Activated T-helper 1 cell treated with anti-CD3 and anti-CD28 coated beads, Interleukin-12 subunit alpha, Interleukin-12 subunit beta, Interleukin-2, Interleukin-4 antibody, amounts not matched to agents 30 ng/mL and 10 ng/mL and 1 ng/mL, durations not matched to agents 14 hours and 24 hours and 36 hours (primary cell): Measurements from ENCODE around the gene ADIPOR1. TPM values are rescaled to one million over a fixed set of nuclear protein-coding genes. Genes with fewer than 3 reads are reported as not detected.

Source experiments
- DNase-seq: peaks from one replicate; pipeline ENCODE4 v3.0.0; 2021; ENCODE audit warnings: low spot score
- H3K27ac Mint-ChIP-seq: one replicate; pipeline ENCODE4 v1.8.0; 2021; ENCODE audit warnings: mild to moderate bottlenecking, mixed read lengths
- H3K27me3 Mint-ChIP-seq: one replicate; pipeline ENCODE4 v1.8.0; 2022; ENCODE audit warnings: mild to moderate bottlenecking, moderate library complexity, mixed read lengths; ENCODE audit not compliant: insufficient read depth
- H3K36me3 Mint-ChIP-seq: one replicate; pipeline ENCODE4 v1.8.0; 2021; ENCODE audit warnings: low read depth, mixed read lengths
- H3K4me1 Mint-ChIP-seq: one replicate; pipeline ENCODE4 v1.8.0; 2021; ENCODE audit warnings: low read depth, mixed read lengths
- H3K4me3 Mint-ChIP-seq: one replicate; pipeline ENCODE4 v1.8.0; 2021; ENCODE audit warnings: mild to moderate bottlenecking, moderate library complexity, mixed read lengths
- H3K9me3 Mint-ChIP-seq: one replicate; pipeline ENCODE4 v1.8.0; 2021; ENCODE audit warnings: mixed read lengths
- intact Hi-C: fragments of 100-400 bp; cut with micrococcal nuclease; formaldehyde crosslinking; loops from one replicate; pipeline ENCODE4 v1.15.1; 2024
- total RNA-seq: library from RNA; stranded (reverse); gene quantifications from 2 replicates; pipeline ENCODE4 v1.2.3, GENCODE V29; 2022

ADIPOR1 gene
- total RNA-seq, 1 donor from 2014 or later = 88.7 TPM

DNA sequence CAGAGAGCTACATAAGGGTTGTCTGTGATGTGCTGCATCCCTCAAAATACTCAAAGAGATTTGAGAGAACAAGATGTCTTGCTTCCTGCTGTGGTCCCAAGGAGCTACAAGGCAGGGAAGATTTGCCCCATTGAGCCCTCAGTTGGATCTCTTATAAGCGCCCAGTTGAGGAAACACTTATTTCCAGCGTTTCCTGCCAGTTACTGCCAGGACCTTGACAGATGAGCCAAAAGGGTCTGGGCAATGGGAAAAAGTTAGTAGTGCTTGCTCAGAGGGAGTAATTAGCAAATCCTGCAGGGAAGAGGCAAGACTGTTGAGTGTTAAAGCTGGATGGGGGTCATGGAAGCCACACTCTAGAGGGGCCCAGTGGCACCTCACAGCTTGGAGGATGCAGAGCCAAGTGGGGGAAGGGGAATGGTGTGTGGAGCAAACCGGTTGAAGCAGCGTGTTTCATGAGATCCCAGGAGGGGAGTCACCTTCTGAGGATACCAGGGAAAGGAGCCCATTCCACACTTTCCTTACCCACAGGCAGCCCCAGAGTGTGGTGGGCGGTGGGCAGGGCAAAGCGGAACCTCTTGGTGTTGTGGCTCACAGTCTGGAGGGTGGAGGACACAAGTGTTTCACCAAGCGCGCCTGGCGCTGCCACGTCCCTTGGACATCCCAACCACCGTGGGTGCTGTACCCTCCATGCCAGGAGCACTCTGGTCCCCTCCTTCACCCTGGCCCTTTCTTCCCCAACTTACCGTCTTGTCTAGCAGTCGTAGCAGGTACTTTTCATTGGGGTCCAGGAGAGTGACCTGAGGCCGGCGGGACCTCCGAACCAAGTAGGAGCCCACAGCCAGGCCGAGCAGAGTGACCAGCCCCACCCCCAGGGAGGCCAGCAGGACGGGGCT is 8.1 kb upstream of the ADIPOR1 start:
- DNase-seq = no peak
- Mint-ChIP-seq H3K9me3 (no peaks in the 10 kb centered on the region), H3K27ac (peak overlapping the region; percentile 37), H3K4me3 (peak overlapping the region; percentile 87), H3K4me1 (peaks cover 35% of the 10 kb centered on the region), H3K36me3 (peaks cover 14% of the 10 kb centered on the region), H3K27me3 (peaks cover 3% of the 10 kb centered on the region)
- intact Hi-C loops = no loop called here

DNA sequence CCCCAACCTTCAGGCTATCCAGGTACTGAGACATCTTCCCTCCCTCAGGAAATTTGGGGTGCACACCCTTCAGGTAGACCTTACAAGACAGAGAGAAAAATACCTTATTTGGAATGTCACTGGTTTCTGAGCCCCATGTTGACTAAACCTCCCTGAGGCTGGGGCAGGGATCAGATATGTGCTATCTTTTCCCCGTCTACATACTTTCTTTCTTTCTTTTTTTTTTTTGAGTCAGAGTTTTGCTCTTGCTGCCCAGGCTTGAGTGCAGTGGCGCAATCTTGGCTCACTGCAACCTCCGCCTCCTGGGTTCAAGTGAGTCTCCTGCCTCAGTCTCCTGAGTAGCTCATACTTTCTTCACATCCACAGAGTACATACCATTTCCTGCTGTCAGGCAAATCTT is 7.3 kb upstream of the ADIPOR1 start:
- no peaks in the 10 kb centered on the region for H3K9me3 Mint-ChIP-seq
- H3K4me1 Mint-ChIP-seq = peaks cover 35% of the 10 kb centered on the region
- H3K27ac Mint-ChIP-seq = no peak overlapping the region
- DNase-seq = no peak
- peaks cover 3% of the 10 kb centered on the region for H3K27me3 Mint-ChIP-seq
- peaks cover 14% of the 10 kb centered on the region for H3K36me3 Mint-ChIP-seq
- H3K4me3 Mint-ChIP-seq = peak overlapping the region; percentile 87
- intact Hi-C loops = no loop called here

DNA sequence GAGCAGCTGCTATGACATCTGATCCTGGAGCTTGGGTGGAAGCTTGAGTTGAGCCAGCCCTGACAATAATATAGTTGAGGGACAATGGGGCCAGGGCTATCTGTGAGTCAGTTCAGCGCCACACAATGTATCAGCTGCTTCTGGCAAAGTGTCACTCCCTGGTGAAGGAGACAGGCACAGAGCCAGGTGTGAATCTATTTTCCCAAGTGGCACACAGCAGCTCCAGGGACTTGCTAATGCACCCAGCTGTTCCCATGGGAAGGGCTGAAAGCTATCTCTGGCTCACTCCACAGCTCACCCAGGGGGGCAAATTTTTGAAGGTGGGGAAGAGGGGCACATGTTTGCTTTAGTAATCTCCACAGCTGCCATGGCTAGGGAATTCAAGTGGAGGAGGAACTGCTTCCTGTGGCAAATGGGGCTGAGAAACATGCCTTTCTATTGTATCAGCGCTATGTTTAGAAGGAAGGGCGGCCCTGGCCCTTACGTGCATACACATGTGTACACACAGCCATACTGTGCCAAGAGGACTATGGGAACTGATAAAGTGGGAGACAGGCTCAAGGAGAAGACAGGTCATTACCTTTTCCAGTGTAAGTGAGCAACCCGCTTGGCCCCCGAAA is 6.8 kb upstream of the ADIPOR1 start:
- Mint-ChIP-seq H3K36me3 (peaks cover 14% of the 10 kb centered on the region), H3K27ac (peak overlapping the region; percentile 8), H3K9me3 (no peaks in the 10 kb centered on the region), H3K4me1 (peaks cover 35% of the 10 kb centered on the region), H3K4me3 (peak overlapping the region; percentile 87), H3K27me3 (peaks cover 2% of the 10 kb centered on the region)
- intact Hi-C loops = no loop called here
- no peak for DNase-seq

DNA sequence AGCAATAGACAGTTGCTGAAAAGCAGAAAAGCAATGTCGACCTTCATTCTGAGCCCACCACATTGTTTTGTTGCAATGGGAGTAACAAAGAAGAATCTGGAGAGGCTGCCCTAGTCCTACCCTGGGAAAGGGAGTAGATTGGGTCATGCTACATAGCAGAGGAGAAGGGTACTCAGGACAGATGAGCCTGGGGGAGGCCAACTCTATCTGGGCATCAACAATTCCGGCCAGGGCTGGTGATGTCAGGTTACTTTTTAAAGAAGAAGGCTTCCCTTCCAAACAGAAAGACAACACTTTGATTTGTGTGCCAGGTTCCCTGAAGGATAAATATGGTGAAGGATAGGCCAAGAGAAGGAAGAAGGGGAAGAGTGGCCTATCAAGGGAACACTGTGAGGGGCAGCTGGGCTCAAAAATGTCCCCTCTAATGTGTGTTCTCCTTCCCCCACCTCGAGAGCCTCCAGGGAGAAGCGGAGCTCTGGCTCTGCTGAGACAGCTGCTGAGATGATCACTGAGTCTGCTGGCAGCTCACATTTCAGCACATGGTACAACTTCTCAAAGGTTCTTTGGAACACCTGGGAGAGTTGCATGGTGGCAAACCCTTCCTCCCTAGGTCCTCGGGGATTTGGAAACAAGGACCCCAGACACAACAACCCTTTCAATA is 3.2 kb upstream of the ADIPOR1 start:
- Mint-ChIP-seq H3K27ac (no peak overlapping the region), H3K9me3 (no peaks in the 10 kb centered on the region), H3K27me3 (peaks cover 2% of the 10 kb centered on the region), H3K4me3 (no peak overlapping the region), H3K36me3 (peaks cover 15% of the 10 kb centered on the region), H3K4me1 (peaks cover 35% of the 10 kb centered on the region)
- intact Hi-C loops = no loop called here
- no peak for DNase-seq

DNA sequence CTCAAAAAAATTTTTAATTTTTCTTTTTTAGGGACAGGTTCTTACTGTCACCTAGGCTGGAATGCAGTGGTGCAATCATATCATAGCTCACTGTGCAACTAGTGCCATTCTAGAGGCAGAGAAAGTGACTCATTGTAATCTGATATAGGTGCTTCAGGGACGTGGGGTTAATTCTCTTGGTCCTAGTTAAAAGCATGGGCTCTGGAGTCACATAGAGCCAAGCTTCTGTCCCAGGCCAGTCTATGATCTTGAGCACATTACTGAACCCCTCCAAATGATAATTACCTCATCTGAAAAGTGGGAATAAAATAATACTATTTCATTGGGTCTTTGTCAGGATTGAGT is 1.1 kb upstream of the ADIPOR1 start:
- H3K9me3 Mint-ChIP-seq = no peaks in the 10 kb centered on the region
- intact Hi-C loops = loop anchor here (2.0 kb wide), 4 partner anchors 40 to 610 kb away; partner anchors contain the start of genes PCAT6, PPFIA4 and PPP1R12B
- H3K27ac Mint-ChIP-seq = no peak overlapping the region
- H3K36me3 Mint-ChIP-seq = peaks cover 16% of the 10 kb centered on the region
- DNase-seq = no peak
- peaks cover 2% of the 10 kb centered on the region for H3K27me3 Mint-ChIP-seq
- H3K4me3 Mint-ChIP-seq = peak overlapping the region; percentile 89
- H3K4me1 Mint-ChIP-seq = peaks cover 35% of the 10 kb centered on the region

DNA sequence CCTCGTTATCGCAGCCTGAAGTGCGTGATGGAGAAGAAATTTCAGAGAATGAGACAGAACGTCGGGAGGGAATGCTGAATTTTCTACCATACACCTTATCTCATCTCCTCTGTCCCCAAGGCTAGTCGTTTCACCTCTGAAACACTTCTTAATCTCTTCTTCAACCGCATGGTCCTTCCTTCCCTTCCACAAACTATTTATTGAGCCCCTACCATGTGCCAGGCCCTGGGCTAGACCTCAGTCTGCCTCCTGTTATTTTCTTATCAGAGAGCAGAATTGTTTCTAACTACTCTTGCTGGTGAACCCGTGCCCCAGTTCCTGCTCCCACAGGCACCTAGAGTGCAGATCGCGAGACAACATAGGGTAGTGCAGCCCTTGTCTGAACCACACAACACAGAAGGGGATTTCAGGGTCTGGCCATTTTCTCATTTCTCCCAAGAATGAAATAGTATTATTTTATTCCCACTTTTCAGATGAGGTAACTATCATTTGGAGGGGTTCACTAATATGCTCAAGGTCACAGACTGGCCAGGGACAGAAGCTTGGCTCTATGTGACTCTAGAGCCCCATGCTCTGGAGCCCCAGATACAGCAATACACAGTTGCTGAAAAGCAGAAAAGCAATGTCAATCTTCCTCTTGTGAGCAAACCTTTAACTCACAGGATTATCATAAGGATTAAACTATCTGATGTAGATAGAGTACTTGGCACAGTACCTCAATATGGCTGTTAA is 598 bp upstream of the ADIPOR1 start:
- no peaks in the 10 kb centered on the region for H3K9me3 Mint-ChIP-seq
- peak overlapping the region; percentile 80 for H3K27ac Mint-ChIP-seq
- peaks cover 17% of the 10 kb centered on the region for H3K36me3 Mint-ChIP-seq
- peaks cover 39% of the 10 kb centered on the region for H3K4me1 Mint-ChIP-seq
- DNase-seq = no peak
- H3K27me3 Mint-ChIP-seq = peaks cover 2% of the 10 kb centered on the region
- peak overlapping the region; percentile 89 for H3K4me3 Mint-ChIP-seq
- intact Hi-C loops = loop anchor here (1.0 to 2.0 kb wide), 8 partner anchors 9 to 610 kb away; partner anchors contain the start of genes CYB5R1, KLHL12, PCAT6 and PPFIA4

DNA sequence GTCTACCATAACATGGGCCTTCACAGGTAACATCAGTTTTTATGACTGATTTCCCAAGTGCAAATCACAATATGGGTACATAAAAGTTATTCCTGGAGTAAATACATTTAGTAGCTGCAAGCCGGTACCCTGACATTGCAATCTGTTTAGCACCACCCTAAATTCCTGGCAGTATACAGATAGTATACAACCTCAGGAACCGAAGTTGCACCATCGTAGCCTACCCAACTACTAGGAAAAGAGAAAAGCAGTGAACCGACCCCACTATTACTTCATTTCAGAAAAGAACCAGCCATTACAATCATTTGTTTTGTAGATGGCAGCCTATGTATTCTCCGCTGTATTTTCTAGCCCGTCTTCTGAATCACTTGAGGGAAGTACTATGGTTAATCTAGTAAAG is 1.1 kb downstream of the ADIPOR1 start:
- Mint-ChIP-seq H3K4me3 (peak overlapping the region; percentile 88), H3K4me1 (peaks cover 52% of the 10 kb centered on the region), H3K27me3 (peaks cover 2% of the 10 kb centered on the region), H3K36me3 (peaks cover 10% of the 10 kb centered on the region), H3K9me3 (no peaks in the 10 kb centered on the region), H3K27ac (peak overlapping the region; percentile 68)
- DNase-seq = no peak
- intact Hi-C loops = no loop called here

DNA sequence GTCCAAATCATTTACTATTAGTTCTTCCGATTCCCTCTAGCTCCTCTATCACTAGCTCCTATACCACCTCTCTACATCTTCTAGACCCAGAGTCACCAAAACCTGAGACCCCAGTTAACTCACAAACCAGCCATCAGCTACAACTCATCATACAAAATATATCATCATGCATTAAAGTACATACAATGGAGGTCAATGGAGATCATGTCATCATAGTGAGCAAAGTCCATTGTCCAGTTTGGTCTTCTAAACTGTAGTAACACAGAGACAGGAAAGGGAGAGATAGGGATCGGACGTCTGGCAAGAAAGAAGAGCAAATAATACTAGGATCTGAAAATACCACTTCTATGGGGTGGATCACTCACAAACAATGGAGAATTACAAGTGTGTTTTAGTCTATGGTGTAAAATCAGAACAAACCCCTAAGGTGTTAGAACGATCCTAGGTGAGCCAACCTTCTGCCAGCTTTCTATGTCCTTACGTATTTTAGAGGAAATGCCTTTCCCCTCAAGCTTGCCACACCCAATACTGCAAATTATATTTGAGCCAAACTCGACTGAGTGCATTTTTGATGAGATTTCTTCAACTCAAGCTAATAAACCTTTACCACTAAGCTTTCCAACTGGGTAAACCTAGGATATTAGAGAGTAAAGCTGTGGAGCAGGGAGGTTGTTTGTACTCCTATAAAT is 3.9 kb downstream of the ADIPOR1 start:
- no peak for DNase-seq
- peaks cover 2% of the 10 kb centered on the region for H3K27me3 Mint-ChIP-seq
- H3K9me3 Mint-ChIP-seq = no peaks in the 10 kb centered on the region
- H3K27ac Mint-ChIP-seq = no peak overlapping the region
- H3K4me1 Mint-ChIP-seq = peaks cover 60% of the 10 kb centered on the region
- intact Hi-C loops = no loop called here
- H3K36me3 Mint-ChIP-seq = peaks cover 11% of the 10 kb centered on the region
- no peak overlapping the region for H3K4me3 Mint-ChIP-seq

DNA sequence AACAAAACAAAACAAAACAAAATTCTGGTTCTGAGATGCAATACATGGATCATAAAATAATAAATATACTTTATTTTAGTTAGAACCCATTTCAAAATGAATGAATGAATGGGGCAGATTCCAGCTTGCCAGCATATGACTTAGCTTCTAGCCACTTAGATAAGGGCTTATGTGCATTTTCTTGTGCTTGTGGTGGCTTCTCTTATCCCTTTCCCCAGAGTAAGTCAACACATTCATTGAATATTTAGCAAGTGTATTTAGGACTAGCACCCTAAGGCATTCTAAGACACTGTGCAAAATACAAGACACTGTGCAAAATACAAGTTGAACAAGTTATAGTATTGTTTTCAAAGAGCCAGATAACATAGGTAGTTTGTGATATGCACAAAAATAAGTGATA is 4.7 kb downstream of the ADIPOR1 start:
- intact Hi-C loops = no loop called here
- no peak for DNase-seq
- H3K27ac Mint-ChIP-seq = no peak overlapping the region
- no peaks in the 10 kb centered on the region for H3K9me3 Mint-ChIP-seq
- peaks cover 18% of the 10 kb centered on the region for H3K36me3 Mint-ChIP-seq
- peaks cover 53% of the 10 kb centered on the region for H3K4me1 Mint-ChIP-seq
- no peak overlapping the region for H3K4me3 Mint-ChIP-seq
- H3K27me3 Mint-ChIP-seq = no peaks in the 10 kb centered on the region

DNA sequence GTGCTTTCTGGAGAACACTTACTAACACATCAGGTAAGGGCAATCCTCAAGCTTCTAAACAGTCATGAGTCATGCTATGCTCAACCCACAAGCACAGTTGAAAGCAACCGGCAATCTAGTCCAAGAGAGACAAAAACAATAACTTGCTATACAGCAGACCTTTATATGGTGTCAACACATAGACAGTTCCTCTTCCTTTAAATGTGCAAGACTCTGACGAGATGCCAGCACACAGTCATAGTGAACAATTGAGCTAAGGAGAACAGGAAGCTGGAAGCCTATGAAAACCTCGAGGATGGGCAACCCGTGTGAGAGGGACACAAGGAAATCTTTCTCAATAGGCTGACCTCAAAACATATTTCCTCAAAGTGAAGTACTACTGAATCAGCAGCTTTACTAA is 5.3 kb downstream of the ADIPOR1 start:
- H3K27me3 Mint-ChIP-seq = no peaks in the 10 kb centered on the region
- H3K36me3 Mint-ChIP-seq = peaks cover 23% of the 10 kb centered on the region
- H3K27ac Mint-ChIP-seq = peak overlapping the region; percentile 7
- H3K4me1 Mint-ChIP-seq = peaks cover 52% of the 10 kb centered on the region
- intact Hi-C loops = no loop called here
- no peak overlapping the region for H3K4me3 Mint-ChIP-seq
- H3K9me3 Mint-ChIP-seq = no peaks in the 10 kb centered on the region
- no peak for DNase-seq

DNA sequence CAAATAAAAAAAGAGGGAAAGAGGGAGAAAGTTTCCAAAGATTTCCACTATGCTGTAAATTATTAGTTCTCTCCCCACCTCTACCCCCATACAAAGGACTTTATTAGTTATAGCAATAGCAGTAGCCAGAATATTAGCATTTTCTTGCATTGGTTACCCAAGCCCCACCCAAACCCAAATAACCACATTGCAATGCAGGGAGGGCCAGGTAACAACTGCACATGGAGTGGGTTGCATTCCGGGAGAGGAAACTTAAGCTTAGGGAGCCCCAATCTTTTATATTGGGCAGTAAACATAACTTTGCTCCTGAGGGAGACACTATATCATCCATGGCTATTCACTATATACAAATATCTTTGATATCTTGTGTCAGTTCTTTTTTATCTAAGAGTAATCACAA is 6.0 kb downstream of the ADIPOR1 start:
- Mint-ChIP-seq H3K4me1 (peaks cover 47% of the 10 kb centered on the region), H3K36me3 (peaks cover 26% of the 10 kb centered on the region), H3K4me3 (no peak overlapping the region), H3K27ac (no peak overlapping the region), H3K27me3 (no peaks in the 10 kb centered on the region), H3K9me3 (no peaks in the 10 kb centered on the region)
- DNase-seq = no peak
- intact Hi-C loops = no loop called here

DNA sequence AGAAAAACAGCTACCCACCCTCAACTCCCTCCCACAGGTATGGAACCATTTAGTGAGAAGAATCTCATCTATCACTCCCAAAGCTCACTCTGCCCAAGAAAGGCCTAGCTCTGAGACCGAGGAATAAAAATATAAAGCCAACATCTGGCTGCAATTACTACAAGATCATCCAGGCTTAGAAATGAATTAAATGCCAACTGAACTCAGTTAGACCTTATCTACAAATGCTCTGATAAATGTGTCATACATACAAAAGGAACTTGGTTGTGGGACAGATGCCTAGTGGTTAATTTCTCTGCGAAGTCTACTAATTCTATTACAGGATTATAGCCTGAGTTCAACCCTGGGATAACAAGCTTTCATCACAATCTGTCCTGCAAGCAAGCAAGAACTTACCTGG is 6.7 kb downstream of the ADIPOR1 start:
- no peak for DNase-seq
- no peak overlapping the region for H3K4me3 Mint-ChIP-seq
- intact Hi-C loops = no loop called here
- no peaks in the 10 kb centered on the region for H3K27me3 Mint-ChIP-seq
- H3K9me3 Mint-ChIP-seq = no peaks in the 10 kb centered on the region
- H3K4me1 Mint-ChIP-seq = peaks cover 40% of the 10 kb centered on the region
- no peak overlapping the region for H3K27ac Mint-ChIP-seq
- peaks cover 27% of the 10 kb centered on the region for H3K36me3 Mint-ChIP-seq
